Activated naive CD4-positive, alpha-beta T cell treated with anti-CD3 and anti-CD28 coated beads, Interleukin-2, amount 10 ng/mL, durations not matched to agents 7 days and 5 days (primary cell): Measurements from ENCODE around the gene FRMD3.
A peak's percentile ranks its signal among the peaks of the same experiment; 100 is the strongest.

Experiments used
- CTCF ChIA-PET: fragments of 350-600 bp; sonication (Branson Sonifier 250); formaldehyde crosslinking; loops from one replicate; lab custom pipeline; 2021; ENCODE audit warnings: antibody characterized with exemption; lab: Charles Lee
- DNase-seq: peaks from one replicate; pipeline ENCODE4 v3.0.0-alpha.2; 2020
- H3K27ac Mint-ChIP-seq: one replicate; pipeline ENCODE4 v1.8.0; 2021; ENCODE audit warnings: mild to moderate bottlenecking, moderate library complexity, mixed read lengths
- H3K27me3 Mint-ChIP-seq: one replicate; pipeline ENCODE4 v1.8.0; 2021; ENCODE audit warnings: mild to moderate bottlenecking, mixed read lengths
- H3K36me3 Mint-ChIP-seq: one replicate; pipeline ENCODE4 v1.8.0; 2021; ENCODE audit warnings: mixed read lengths
- H3K4me1 Mint-ChIP-seq: one replicate; pipeline ENCODE4 v1.8.0; 2021; ENCODE audit warnings: mixed read lengths
- H3K4me3 Mint-ChIP-seq: one replicate; pipeline ENCODE4 v1.8.0; 2021; ENCODE audit warnings: mild to moderate bottlenecking, moderate library complexity, mixed read lengths
- H3K9me3 Mint-ChIP-seq: one replicate; pipeline ENCODE4 v1.8.0; 2021; ENCODE audit warnings: mixed read lengths

Gene FRMD3

DNA sequence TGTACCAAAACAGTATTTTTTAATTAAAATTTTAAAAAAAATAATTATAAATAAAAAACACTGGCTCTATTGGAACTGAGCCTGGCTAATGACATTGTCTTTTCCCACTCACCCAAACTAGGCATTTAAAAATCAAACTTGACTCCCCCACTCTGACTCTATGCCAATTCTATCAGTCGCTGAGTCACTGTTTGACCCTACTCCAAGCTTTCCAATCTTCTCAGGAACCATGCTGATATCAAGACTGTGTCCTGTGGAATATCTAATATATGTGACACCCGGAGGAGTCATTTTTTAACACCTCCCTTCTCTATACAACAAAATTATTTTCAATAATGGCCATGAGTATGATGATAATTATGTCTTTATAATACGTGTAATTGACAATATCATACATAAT lies 303.7 kb downstream of the FRMD3 start:
- CTCF ChIA-PET: no interaction called here
- Mint-ChIP-seq H3K27ac (no peak overlapping the region), H3K27me3 (no peaks in the 10 kb centered on the region), H3K36me3 (no peaks in the 10 kb centered on the region), H3K9me3 (no peaks in the 10 kb centered on the region), H3K4me1 (no peaks in the 10 kb centered on the region), H3K4me3 (no peak overlapping the region)
- no peak for DNase-seq

DNA sequence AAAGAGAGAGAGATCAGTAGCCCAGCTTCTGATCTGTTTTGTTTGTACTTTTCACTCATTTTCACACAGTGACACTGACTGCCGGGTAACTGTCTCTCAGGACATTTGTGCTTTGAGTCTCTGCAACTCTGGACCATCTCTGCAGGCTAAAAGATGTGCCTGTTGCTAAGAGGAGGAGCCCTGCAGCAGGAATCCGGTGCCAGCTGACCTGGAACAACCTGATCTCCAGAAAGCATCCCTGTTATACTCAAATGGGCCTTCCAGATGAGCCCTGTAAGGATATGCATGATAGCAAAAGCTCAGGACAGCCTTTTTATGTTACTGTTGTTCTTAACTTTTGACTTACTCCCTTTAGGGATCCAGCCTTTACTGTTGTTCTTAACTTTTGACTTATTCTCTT lies 304.6 kb downstream of the FRMD3 start:
- DNase-seq: no peak
- Mint-ChIP-seq H3K9me3 (no peaks in the 10 kb centered on the region), H3K36me3 (no peaks in the 10 kb centered on the region), H3K27ac (no peak overlapping the region), H3K27me3 (no peaks in the 10 kb centered on the region), H3K4me3 (no peak overlapping the region), H3K4me1 (no peaks in the 10 kb centered on the region)
- CTCF ChIA-PET: no interaction called here

DNA sequence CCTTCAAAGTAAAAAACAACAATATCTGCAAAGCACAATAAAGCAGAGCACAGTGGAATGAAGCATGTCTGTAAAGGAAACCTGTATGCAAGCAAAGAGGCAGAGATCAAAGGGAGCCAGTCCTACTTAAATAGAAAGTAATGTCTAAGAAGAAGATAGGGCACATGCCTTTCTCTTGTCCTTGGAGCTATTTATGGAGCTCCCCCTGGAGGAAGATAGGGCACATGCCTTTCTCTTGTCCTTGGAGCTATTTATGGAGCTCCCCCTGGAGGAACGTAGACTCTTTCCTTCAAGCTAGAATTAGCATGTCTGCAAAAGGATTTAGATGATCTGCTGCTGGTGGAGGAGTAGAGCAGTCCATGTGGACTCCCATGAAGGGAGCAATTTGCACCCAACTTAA lies 307.2 kb downstream of the FRMD3 start:
- CTCF ChIA-PET: no interaction called here
- no peak for DNase-seq
- no peak overlapping the region for H3K4me3 Mint-ChIP-seq
- H3K36me3 Mint-ChIP-seq: no peaks in the 10 kb centered on the region
- H3K27me3 Mint-ChIP-seq: no peaks in the 10 kb centered on the region
- H3K27ac Mint-ChIP-seq: no peak overlapping the region
- no peaks in the 10 kb centered on the region for H3K9me3 Mint-ChIP-seq
- H3K4me1 Mint-ChIP-seq: no peaks in the 10 kb centered on the region

DNA sequence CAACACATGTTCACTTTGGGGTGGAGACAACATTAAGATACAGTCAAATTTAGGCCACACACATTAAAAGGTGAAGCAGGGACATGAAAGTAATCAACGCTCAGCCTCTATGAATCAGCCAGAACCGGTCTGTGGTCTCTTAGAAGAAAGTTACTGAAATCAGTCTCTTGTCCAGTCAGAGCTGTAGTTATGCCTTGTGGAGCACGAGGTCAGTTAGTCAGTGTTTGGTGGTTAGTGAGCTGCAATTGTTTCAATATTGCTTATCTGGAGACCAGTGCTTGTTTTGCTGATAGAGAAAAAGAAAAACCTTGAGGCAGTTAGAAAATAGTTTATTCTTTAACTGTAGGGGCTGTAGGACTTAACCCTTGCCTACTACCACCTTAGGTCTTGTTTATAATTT lies 317.5 kb downstream of the FRMD3 start:
- H3K4me3 Mint-ChIP-seq: no peak overlapping the region
- DNase-seq: no peak
- CTCF ChIA-PET: no interaction called here
- H3K36me3 Mint-ChIP-seq: no peaks in the 10 kb centered on the region
- peaks cover 2% of the 10 kb centered on the region for H3K9me3 Mint-ChIP-seq
- peaks cover 23% of the 10 kb centered on the region for H3K27me3 Mint-ChIP-seq
- H3K4me1 Mint-ChIP-seq: peaks cover 2% of the 10 kb centered on the region
- no peak overlapping the region for H3K27ac Mint-ChIP-seq

DNA sequence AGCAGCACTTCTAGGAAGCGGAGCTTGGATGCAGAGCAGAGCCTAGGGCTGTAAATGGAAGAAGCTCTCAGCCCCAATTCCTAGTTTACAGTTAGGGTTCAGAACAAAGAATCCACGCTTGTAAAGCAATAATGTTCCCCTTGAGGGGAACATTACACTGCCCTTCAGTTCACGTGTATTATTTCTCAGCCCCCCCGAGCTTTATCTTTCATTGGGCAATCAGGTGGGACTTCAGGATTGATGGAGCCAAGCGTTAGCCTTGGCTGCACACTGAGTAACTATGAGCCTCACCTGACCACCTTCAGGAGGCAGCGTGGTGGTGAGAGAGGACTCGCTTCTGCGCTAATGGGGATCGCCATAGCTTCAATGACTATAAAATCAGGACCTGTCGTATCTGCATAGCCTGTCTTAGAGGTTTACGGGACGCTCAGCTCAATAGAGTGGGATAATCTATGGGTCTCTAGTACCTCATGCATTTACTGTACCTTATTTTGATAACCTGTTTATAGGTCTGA lies 318.2 kb downstream of the FRMD3 start:
- Mint-ChIP-seq H3K27ac (no peak overlapping the region), H3K4me3 (no peak overlapping the region), H3K9me3 (peaks cover 2% of the 10 kb centered on the region), H3K4me1 (peaks cover 2% of the 10 kb centered on the region), H3K27me3 (peaks cover 23% of the 10 kb centered on the region), H3K36me3 (no peaks in the 10 kb centered on the region)
- CTCF ChIA-PET: no interaction called here
- no peak for DNase-seq

DNA sequence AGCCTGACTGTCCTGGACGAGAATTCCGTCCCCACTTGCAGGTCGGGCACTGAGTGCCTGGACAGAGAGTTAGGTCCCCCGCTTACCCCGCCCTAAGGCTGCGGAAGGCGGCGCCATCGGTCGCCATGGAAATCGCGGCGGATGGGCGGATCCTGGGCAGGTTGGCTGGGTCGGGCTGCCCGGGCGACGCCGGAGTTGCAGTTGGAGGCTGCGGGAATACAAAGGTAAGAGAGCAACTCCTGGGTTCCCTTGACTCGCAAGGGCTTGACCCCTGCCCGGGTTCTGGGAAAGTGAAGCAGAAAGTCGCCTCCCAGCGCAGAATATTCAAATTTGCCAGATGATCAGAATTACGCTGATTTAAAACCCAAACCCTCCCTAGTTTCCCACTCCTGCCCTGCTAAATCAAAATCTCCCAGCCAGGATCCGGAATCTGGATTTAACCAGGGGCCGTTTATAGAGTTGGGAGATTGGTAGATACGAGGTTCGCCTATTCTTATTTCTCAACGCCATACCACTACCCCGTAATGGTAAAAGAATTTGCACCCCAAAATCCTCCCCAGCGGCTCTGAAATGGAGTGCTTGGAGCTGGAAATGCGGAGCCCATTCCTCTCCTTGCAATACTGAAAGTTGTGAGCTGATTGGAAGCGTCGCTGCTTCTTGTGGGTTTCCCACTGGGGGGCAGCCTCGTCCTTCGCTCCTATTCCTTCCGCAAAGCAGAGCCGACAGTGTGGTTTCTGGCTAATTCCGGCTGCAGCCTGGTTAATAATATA lies 318.9 kb downstream of the FRMD3 start:
- Mint-ChIP-seq H3K4me3 (no peak overlapping the region), H3K4me1 (peaks cover 2% of the 10 kb centered on the region), H3K36me3 (no peaks in the 10 kb centered on the region), H3K27me3 (peaks cover 23% of the 10 kb centered on the region), H3K9me3 (peaks cover 2% of the 10 kb centered on the region), H3K27ac (no peak overlapping the region)
- CTCF ChIA-PET: no interaction called here
- DNase-seq: no peak

DNA sequence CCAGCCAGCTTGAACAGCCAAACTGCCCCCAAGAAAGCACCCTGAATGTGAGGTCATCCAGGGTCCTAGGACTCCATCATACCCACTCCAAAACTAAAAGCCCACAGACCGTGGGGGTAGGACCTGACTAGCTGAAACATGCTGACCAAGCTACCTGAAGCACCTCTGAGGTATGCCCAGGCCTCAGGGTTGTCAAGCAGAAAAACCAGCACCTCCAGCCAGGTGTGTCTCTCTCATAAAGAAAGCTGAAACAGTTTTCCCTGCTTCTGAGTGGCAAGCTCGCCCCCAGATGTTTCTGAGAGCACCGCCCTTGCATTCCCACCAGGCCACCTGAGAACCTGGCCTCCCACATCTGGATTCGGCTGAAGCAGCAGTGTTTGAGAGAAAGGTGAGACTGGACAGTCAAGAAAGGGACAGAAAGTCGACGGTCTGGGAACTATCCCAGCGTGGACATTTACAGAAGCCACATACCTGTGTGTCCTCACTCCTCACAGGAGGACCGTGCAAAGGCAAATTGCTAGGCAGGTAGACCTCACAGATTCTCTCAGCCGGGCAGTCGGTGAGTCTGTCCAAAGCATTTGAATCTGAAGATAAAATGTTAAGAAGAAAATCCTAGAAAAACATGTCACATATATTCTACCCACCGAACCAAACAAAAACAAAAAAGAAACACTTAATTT lies 319.6 kb downstream of the FRMD3 start:
- Mint-ChIP-seq H3K36me3 (no peaks in the 10 kb centered on the region), H3K27ac (peak overlapping the region; percentile 29), H3K4me3 (no peak overlapping the region), H3K9me3 (peaks cover 2% of the 10 kb centered on the region), H3K4me1 (peaks cover 2% of the 10 kb centered on the region), H3K27me3 (peaks cover 23% of the 10 kb centered on the region)
- CTCF ChIA-PET: no interaction called here
- no peak for DNase-seq

DNA sequence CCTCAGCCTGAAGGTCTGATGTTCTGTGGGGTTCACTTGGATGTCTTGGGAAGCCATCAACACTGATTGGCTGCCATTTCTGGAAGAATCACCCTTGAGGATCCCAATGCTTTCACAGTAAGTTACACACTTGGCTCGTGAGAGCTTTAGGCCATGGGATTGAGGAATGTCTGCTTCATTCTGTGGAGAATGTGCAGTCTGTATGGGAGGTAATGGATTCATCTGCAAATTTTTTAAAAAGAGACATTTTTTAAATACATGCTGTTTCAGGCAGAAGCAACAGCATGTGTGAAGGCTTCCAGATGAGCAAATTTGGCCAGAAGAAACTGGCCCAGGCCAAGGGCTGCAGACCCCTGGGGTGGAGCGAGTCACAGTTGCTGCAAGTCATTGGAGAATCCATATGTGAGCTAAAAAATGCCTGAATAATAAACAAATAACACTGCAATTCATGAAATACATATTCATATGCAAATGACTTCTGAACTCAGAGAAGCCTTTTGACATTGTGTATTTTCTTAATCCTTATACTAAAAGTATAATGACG lies 328.9 kb downstream of the FRMD3 start:
- no peaks in the 10 kb centered on the region for H3K9me3 Mint-ChIP-seq
- H3K27me3 Mint-ChIP-seq: no peaks in the 10 kb centered on the region
- no peaks in the 10 kb centered on the region for H3K4me1 Mint-ChIP-seq
- no peak for DNase-seq
- no peaks in the 10 kb centered on the region for H3K36me3 Mint-ChIP-seq
- CTCF ChIA-PET: no interaction called here
- no peak overlapping the region for H3K27ac Mint-ChIP-seq
- H3K4me3 Mint-ChIP-seq: no peak overlapping the region

DNA sequence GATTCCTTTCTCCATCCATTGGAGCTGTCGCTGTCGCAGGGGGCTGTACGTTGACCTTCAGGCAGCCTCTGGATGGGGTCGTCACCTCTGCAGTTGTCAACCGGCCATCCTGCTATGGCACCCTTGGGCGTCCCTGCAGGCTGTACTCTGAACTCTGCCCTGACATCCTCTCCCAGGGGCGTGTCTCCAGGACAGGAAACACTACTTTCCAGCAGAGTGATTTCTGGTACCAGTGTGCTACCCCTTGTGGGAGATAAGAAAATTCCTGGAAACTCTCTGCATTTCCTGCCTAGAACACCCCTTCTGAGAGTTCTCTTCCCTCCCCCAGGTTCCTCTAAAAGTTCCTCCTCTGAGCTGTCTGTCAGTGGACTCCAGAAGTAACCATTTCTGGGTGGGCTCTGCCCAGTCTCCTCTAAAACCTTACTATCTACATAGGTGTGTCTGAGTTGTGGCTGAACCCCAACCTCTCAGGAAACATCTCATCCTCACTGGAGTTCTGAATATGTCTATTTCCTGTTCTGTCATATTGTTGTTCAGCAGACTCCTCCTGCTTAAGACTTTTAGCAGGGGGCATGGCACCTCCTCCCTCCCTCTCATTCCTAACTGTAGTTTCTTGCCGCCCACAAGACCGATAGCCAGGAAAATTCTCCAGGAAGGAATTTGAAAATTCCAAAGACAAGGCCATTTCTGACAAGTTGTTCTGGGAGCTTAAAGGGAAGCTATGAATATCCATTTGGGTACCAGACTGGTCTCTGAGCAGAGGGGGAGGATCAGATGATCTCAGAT lies 329.9 kb downstream of the FRMD3 start:
- H3K27ac Mint-ChIP-seq: no peak overlapping the region
- no peaks in the 10 kb centered on the region for H3K9me3 Mint-ChIP-seq
- CTCF ChIA-PET: no interaction called here
- DNase-seq: no peak
- H3K4me3 Mint-ChIP-seq: no peak overlapping the region
- no peaks in the 10 kb centered on the region for H3K36me3 Mint-ChIP-seq
- H3K4me1 Mint-ChIP-seq: no peaks in the 10 kb centered on the region
- no peaks in the 10 kb centered on the region for H3K27me3 Mint-ChIP-seq

DNA sequence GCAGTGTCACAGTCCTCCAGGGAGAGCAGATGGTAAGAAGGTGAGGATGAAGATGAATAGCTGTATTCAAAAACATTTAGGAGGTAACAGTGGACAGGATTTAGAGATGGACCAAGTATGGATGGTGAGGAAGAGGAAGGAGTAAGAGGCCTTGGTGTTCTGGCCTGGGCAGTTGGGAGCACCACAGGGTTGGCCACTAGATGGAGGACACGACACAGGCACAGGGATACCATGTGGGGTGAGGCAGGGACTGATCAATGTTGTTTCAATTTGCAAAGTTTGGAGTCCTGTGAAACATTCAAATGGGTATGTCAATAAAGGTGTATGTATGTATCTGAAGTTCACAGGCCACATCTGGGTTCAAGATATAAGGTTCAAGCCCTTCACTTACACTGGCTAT lies 334.2 kb downstream of the FRMD3 start:
- Mint-ChIP-seq H3K36me3 (no peaks in the 10 kb centered on the region), H3K4me1 (no peaks in the 10 kb centered on the region), H3K27me3 (no peaks in the 10 kb centered on the region), H3K9me3 (no peaks in the 10 kb centered on the region), H3K4me3 (no peak overlapping the region), H3K27ac (no peak overlapping the region)
- no peak for DNase-seq
- CTCF ChIA-PET: no interaction called here

DNA sequence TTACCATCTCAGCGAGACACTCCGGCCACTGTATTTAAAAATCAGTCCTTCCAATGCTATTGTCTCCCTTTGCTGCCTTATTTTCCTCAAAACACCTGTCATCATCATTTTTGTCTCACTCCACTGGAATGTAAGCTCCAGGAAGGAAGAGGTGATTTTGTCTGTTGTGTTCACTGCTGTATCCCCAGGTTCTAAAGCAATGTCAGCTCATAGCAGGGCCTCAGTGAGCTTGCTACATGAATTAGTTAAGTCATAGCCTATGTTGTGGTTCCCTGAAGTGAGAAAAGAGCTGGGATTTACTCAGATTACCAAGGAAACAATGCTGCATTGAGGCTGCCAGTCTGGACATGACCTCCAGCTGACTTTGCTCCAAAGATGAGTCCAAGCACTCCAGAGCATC lies 337.7 kb downstream of the FRMD3 start:
- no peak for DNase-seq
- no peak overlapping the region for H3K4me3 Mint-ChIP-seq
- no peaks in the 10 kb centered on the region for H3K27me3 Mint-ChIP-seq
- CTCF ChIA-PET: no interaction called here
- H3K4me1 Mint-ChIP-seq: no peaks in the 10 kb centered on the region
- no peaks in the 10 kb centered on the region for H3K9me3 Mint-ChIP-seq
- no peak overlapping the region for H3K27ac Mint-ChIP-seq
- no peaks in the 10 kb centered on the region for H3K36me3 Mint-ChIP-seq

DNA sequence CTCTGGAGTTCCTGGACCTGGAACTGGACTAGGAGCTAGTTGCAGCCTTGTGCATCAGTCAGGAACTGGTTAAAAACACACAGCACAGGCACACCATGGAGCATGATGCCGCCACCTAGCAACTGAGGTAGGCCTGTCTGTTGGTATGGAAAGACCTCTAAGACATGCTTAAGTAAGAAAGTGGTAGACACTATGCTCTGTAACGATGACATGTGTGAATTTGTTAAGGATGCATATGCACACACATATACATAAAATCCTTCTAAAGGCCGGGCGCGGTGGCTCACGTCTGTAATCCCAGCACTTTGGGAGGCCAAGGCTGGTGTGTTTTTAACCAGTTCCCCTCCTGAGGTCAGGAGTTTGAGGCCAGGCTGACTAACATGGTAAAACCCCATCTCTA lies 338.4 kb downstream of the FRMD3 start:
- H3K27me3 Mint-ChIP-seq: no peaks in the 10 kb centered on the region
- DNase-seq: no peak
- H3K9me3 Mint-ChIP-seq: no peaks in the 10 kb centered on the region
- no peaks in the 10 kb centered on the region for H3K4me1 Mint-ChIP-seq
- CTCF ChIA-PET: no interaction called here
- H3K4me3 Mint-ChIP-seq: no peak overlapping the region
- no peaks in the 10 kb centered on the region for H3K36me3 Mint-ChIP-seq
- no peak overlapping the region for H3K27ac Mint-ChIP-seq

DNA sequence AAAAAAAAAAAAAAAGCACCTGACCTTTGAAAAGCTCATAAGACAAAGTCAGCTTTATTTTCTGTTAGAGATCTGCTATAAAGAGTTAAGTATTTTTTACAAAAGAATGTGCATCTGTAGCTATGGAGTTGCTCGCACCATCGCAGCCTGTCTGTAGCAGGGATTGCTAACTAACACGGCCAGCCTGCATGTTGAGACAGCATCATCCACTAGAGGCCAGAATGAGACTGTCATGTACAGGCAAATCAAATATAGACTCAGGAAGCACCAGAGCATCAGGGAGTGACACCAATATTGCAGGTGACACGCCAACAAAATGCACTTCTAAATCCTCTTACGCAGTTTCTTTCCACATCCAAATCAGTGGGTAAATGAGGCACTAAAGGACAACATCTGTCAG lies 339.0 kb downstream of the FRMD3 start:
- Mint-ChIP-seq H3K27me3 (no peaks in the 10 kb centered on the region), H3K4me3 (no peak overlapping the region), H3K27ac (no peak overlapping the region), H3K36me3 (no peaks in the 10 kb centered on the region), H3K9me3 (no peaks in the 10 kb centered on the region), H3K4me1 (no peaks in the 10 kb centered on the region)
- DNase-seq: no peak
- CTCF ChIA-PET: no interaction called here

DNA sequence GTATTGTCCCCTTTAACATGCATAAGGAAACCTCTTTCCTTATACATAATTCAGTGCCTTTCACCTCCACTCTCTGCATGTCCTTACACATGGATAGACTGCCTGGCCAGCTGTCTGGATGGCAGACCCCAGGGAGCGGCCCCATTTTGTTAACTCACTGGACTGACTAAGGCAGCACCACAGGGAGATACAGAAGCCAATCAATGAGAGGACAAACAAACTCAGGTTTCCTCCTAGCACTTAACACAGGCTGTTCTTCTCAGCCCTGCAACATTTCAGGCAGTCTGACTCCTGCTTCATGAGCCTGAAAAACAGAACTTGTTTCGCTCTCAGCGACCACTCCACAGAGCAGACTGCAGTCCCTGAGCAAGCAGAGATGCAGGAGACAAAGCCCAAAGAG lies 339.8 kb downstream of the FRMD3 start:
- Mint-ChIP-seq H3K9me3 (no peaks in the 10 kb centered on the region), H3K36me3 (no peaks in the 10 kb centered on the region), H3K27ac (no peak overlapping the region), H3K4me1 (no peaks in the 10 kb centered on the region), H3K4me3 (no peak overlapping the region), H3K27me3 (no peaks in the 10 kb centered on the region)
- DNase-seq: no peak
- CTCF ChIA-PET: no interaction called here
